ENCODE results near the gene AFF3.

- TF ChIP-seq, protein P1, sequence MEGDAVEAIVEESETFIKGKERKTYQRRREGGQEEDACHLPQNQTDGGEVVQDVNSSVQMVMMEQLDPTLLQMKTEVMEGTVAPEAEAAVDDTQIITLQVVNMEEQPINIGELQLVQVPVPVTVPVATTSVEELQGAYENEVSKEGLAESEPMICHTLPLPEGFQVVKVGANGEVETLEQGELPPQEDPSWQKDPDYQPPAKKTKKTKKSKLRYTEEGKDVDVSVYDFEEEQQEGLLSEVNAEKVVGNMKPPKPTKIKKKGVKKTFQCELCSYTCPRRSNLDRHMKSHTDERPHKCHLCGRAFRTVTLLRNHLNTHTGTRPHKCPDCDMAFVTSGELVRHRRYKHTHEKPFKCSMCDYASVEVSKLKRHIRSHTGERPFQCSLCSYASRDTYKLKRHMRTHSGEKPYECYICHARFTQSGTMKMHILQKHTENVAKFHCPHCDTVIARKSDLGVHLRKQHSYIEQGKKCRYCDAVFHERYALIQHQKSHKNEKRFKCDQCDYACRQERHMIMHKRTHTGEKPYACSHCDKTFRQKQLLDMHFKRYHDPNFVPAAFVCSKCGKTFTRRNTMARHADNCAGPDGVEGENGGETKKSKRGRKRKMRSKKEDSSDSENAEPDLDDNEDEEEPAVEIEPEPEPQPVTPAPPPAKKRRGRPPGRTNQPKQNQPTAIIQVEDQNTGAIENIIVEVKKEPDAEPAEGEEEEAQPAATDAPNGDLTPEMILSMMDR (IDR thresholded peaks at IDR 0.05; ENCODE audit: low read length) = no peak
- TF ChIP-seq EZH2phosphoT487 (IDR thresholded peaks at IDR 0.05; ENCODE audit: low read length) = no peak
Measured at GRCh38 chr2:99675130-99675661, 467.2 kb downstream of the AFF3 start.
